ENCODE measurements around the gene ATP7B.

ATP7B gene

GRCh38 chr13:51976423-51976822 lies 34.8 kb downstream of the ATP7B start:
- no peak for DNase-seq

DNA sequence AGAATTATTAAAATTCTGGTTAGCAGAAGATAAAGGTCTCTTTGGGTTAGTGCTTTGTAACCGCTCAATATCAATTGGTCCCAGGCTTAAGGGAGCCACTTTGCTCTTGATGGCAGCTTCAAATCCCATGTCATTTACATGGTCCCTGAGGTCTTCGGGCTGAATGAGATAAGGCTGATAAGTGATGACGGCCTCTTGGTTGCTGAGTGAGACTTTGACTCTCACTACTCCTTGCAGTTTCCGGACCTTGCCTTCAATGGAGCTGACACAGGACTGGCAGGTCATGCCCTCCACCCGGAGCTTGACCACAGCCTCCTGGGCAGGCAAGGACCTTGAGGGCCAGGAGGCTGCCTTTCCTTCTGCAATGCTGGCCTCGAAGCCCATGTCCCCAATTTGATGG lies 36.8 kb downstream of the ATP7B start:
- DNase-seq = no peak

DNA sequence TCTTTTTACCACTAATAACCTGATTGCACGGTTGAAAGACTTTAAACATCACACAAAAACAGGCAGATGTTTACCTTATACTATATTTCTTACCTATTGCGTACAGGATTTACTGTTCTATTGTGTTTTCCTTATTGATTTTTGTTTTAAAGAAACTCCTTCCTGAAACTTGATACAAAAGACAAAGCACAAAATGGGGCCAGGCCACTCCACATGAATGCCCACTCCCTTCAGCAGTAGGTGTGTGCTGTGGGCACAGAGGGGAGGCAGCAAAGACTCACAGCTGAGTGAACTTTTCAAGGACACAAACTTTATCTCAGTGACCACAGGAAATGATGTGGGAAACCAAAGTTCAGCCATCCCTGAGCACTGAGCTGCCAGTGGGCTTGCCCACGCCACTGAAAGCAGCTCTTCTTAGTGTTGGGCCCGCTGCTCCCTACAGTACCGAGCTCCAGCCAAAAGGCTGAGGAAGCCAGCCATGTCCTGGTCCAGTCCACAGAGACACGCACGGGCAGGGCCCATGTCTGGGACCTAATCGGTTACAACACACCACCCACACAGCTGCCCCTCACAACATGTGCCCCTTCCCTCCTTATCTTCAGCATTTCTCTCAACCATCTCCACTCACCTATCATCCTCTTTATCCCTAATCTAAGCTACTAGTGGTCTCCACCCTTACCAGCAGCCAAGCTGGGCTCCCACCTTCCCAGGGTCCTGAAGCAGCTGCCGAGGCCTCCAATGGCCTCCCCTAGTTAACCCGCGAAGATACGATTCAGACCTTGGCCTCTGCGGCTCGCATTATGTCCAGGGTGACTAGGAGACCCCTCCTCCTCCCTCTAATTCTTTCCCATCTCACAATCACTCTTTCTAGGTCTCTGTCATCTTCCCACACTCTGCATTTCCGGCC lies 39.5 kb downstream of the ATP7B start:
- DNase-seq = no peak

- DNase-seq = no peak
Observed at GRCh38 chr13:51970349-51970748, 40.9 kb downstream of the ATP7B start.

GRCh38 chr13:51967482-51968446 lies 43.5 kb downstream of the ATP7B start:
- no peak for DNase-seq

DNA sequence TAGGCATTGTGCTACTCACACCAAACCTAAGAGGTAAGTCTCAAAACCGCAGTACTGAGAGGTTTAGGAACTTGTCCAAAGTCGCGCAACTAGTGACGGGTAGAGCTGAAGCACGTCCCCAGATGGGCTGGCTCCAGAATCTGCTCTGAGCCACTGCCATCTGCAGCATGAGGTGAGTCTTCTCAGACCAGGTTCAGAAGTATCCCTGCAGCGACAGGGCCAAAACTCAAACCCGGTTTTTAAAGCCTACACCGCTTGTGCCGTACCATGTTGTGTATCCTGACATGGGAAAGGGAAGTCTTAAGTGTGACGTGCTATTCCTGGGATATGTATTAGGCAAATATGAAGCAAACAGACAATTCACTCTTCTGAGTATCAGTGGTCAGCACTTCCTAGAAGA lies 45.1 kb downstream of the ATP7B start:
- no peak for DNase-seq

GRCh38 chr13:51961493-51962403 lies 49.5 kb downstream of the ATP7B start:
- no peak for DNase-seq

DNA sequence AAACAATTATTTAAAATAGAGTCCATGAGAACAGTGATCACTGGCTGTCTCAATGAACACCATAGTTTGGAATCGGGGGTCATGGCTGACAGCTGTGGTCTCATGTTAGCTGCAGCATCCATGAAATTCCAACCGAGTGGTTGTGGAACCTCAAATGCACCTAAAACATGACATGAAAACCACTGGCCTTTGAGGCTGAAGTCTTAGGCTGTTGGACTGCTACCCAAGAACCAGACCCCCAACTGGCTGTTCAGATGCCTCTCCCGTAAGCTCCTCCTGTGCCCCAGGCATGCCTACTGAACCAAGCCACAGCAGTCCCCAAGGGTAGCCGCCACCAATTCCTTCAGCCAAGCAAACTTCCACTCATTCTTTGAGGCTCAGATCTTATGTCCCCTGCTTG lies 50.5 kb downstream of the ATP7B start:
- DNase-seq = no peak

- no peak for DNase-seq
Observed at GRCh38 chr13:51959773-51960172, 51.5 kb downstream of the ATP7B start.

- no peak for DNase-seq
Observed at GRCh38 chr13:51958217-51958547, 53.1 kb downstream of the ATP7B start.

DNA sequence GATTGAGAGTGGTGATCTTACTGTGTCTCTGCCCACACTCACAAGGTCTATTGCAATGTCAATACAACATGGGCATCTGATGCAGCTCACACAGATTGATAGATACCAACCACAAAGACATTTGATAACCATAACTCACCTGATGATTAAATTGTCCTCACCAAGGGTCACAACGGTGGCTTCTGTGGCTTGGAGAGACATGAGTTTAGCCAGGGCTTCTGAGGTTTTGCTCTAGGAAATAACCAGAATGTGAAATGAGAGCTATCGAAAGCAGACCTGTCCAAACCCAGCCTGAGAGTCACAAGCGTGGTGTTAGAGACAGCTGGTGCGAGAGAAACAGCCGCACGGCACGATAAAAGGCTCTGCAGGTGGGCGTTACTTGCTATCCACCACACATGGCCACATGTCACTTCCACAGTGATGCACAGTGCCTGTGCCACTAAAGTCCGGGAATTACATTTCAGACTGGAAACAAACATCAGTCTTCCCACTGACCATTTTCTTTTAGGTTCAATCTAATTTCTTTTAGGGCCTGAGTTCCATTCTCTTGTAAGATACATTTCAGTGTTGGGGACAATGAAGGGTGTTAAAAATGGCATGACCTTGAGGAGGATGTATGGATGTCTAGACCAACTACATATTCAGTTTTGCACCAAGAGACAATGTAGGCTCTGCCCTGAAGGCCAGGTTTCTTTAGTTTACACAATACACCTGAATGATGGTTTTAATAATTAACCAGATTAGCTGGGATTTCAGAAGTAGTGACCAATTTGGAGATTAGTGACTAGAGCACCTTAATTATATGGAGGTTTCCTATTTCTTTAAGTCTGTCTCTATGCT lies 53.7 kb downstream of the ATP7B start:
- DNase-seq = no peak

DNA sequence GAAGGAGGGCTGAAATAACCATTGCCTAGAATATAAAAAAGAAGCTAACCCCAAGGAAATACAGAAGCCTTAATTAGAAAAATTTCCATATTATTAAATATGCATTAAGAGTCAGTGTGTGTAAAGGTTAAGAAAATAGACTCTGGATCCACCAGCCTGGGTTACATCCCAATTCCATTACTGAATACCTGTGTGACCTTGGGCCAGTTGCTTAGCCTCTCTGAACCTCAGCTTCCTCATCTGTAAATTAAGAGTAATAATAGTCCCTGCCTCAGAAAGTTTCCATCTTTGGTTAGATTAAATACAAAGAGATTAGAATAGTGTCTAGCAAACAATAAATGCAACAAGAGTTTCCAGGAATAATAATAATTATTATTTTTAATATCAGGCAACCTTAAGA lies 54.5 kb downstream of the ATP7B start:
- DNase-seq = no peak

DNA sequence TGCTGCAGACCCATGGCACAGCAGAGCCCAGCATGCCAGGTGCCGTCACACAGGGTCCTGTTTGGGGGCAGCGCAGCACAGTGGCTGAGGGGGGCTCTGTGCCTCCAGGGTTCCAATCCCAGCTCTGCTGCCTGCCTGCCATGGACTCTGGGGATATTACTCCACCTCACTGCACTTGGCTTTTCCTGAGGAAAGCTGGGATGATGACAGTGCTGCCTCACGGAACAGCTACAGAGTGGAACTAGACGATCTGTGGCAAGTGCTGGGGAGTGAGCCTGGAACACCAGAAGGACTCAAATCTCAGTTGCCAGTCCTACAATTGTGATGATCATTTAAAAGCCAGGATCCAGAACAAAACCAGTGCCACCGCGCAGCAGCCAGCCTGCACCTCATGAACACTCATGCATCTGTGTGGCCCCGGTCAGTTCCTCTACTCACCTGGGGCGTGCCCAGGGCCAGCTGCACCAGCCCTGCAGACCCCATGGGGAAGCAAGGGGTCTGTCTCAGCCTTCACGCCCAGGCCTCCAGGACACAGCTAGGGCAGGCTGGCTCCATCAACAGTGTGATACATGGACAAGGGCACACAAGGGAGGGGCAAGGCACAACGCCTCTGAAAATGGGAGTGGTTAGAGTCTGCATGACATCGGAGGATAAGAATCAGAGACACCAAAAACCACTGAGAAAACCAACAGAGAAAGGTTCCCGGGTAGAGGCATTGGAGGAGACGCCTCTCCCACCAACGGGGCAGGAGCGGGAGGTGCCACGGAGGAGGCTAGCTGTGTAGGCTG lies 55.2 kb downstream of the ATP7B start:
- no peak for DNase-seq

- DNase-seq = no peak
Observed at GRCh38 chr13:51955281-51955771, 55.9 kb downstream of the ATP7B start.

DNA sequence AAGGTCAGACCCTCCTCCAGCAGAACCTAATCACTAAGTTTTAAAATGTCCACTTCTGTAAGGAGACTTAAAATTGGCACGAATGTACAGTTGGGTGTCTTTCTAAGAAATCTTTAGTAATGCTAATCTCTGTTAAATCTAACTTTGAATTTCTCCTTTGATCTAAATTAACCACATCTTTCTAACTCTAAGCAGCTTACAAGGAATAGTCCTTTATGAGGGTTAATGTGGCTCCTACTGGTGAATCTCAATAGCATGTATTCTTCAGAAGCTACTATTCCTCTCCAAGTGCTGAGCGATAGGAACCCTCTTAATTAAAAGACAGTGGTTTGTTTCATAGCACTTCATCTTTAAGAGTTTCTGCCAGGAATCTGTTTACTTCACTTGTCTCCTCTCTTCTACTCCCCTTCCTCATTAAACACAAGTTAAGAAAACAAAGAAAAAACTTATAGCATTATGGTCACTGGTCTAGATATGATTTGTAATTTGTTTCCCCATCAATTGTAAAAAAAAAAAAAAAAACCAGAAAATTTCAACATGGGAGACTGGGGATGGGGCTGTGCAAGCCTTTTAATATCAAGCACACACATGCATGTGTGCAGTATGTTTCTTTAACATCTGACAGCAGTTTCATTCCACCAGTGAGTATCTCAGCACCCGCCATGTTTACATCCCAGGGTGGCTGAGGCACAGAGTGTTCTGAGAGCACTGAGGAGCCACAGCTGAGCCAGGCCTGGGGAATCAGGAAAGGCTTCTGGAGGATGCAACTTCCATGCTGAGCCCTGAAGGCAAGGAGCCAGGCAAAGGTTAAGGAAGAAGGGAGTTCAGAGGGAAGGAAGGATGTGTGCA lies 57.7 kb downstream of the ATP7B start:
- DNase-seq = no peak

DNA sequence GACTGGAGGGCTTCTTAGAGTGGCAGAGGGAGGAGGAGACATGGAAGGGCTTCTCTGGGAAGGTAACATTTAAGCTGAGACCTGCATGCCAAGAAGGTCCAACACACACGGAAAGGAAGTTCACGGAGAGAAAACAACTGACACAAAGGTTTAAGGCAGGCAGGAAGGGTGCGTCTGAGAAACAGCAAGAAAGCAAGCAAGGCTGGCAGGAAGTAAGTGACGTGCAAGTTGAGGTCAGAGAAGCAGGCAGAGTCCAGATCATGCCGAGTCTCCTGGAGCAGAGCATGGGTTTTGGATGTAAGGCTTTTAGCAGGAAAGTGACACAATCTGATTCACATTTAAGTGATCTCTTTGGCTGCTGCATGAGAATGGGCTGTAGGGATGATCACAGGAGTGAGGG lies 60.5 kb downstream of the ATP7B start:
- no peak for DNase-seq

GRCh38 chr13:51946163-51946669 lies 65.0 kb downstream of the ATP7B start:
- DNase-seq = no peak

DNA sequence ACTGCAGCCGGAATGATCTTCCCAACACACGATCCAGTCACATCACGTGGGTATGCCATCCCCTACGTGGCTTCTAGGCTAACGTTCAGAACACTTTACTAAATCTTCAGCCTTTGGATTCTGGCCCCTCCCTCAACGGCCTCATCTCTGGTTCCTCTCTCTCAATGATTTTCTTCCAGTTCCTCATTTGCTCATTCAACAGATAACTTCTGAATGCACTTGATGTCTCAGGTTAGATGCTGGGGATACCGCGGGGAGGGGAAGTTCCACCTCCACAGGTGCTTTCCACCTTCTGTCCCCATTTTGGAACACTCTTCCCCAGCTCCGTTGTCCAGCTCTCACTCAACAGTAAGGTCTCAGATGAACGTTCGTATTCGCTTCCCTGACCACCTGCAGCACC lies 66.1 kb downstream of the ATP7B start:
- no peak for DNase-seq

- no peak for DNase-seq
Observed at GRCh38 chr13:51944428-51944827, 66.8 kb downstream of the ATP7B start.

DNA sequence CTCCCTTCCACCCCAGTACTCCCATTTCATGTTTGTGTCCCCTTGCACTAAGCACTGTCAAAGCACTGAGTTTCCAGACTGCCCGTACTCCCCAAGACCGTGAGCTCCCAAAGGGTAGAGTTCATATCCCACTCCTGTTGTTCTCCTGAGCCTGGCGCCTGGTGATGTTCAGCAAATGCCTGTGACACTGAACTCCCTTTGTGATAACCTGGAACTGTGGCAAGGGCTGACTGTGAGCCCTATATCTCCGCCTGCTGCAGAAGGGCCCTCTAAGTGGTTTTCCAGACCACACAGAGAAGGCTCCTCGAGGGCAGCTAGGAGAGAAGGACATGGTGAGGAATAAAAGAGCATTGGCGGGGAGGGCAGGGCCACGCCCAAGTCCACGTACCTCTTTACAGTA lies 67.5 kb downstream of the ATP7B start:
- DNase-seq = no peak

Data from activated gamma-delta T cell treated with Interleukin-2 at 50 U/mL for 16 hours (primary cell).